Astrocyte of the cerebellum (primary cell): Measurements from ENCODE around the gene KRT3.

Source experiments
- DNase-seq: peaks from one replicate; pipeline ENCODE4 v3.0.0-alpha.2; 2011; ENCODE audit warnings: low read depth
- H3K4me3 ChIP-seq: 2 replicates; pipeline ENCODE4 v1.5.1; 2011; ENCODE audit warnings: mild to moderate bottlenecking, low read depth, low read length, moderate library complexity
- CTCF ChIP-seq: IDR thresholded peaks from 2 replicates; pipeline ENCODE4 v1.5.1; 2012; ENCODE audit warnings: low read length, low read depth, moderate library complexity, mild to moderate bottlenecking; ENCODE audit errors: missing control alignments
- in situ Hi-C: cut with HindIII; loops from 2 replicates; pipeline ENCODE4 v1.10.0; 2017; ENCODE audit warnings: low sequenced_read_pairs

The KRT3 gene

DNA sequence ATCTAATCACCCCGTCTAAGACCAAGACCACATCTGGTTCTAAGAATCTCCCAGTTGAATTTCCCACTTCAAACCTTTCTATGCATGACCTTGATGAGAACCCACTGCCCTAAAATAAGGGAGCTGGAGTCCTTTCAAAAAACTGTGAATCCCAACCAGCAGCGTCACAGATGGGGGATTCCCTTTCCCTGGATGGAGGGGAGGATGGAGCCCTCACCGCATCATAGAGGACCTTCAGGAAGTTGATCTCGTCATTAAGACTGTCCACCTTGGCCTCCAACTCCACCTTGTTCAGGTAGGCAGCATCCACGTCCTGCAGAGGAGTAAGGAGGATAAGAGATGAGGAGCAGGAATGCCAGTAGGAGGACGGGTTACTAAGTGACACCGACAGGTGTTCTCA, 13.2 kb upstream of the KRT3 start:
- no peak overlapping the region for H3K4me3 ChIP-seq
- no peak for TF ChIP-seq CTCF
- no peak for DNase-seq
- in situ Hi-C loops = no loop called here

DNA sequence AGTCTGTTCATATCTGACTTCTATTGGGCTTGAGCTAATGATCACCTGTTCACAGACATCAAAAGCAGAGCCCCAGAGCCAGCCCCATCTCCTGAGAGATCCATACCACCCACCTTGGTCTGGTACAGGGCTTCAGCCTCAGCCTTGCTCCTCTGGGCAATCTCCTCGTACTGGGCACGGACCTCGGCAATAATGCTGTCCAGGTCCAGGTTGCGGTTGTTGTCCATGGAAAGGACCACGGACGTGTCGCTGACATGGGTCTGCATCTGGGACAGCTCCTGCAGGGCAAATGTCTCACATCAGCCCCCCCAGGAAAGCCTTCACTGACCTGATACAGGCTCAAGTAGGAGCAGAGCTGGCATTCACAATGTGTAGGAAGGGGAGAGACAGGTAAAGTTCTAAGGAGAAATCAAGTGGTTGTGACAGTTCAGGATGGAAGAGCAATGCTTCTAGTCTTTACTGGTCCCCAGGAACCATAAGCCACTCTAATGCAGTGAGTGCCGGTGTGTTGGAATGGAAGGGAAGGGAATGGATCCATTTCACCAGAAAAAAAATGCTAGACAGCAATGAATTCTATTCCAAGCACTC, 12.8 kb upstream of the KRT3 start:
- in situ Hi-C loops = no loop called here
- DNase-seq = no peak
- H3K4me3 ChIP-seq = no peak overlapping the region
- TF ChIP-seq CTCF = no peak

- no peak for TF ChIP-seq CTCF
- H3K4me3 ChIP-seq = no peak overlapping the region
- in situ Hi-C loops = no loop called here
- no peak for DNase-seq
Observed at GRCh38 chr12:52807544-52808470, 11.9 kb upstream of the KRT3 start.

DNA sequence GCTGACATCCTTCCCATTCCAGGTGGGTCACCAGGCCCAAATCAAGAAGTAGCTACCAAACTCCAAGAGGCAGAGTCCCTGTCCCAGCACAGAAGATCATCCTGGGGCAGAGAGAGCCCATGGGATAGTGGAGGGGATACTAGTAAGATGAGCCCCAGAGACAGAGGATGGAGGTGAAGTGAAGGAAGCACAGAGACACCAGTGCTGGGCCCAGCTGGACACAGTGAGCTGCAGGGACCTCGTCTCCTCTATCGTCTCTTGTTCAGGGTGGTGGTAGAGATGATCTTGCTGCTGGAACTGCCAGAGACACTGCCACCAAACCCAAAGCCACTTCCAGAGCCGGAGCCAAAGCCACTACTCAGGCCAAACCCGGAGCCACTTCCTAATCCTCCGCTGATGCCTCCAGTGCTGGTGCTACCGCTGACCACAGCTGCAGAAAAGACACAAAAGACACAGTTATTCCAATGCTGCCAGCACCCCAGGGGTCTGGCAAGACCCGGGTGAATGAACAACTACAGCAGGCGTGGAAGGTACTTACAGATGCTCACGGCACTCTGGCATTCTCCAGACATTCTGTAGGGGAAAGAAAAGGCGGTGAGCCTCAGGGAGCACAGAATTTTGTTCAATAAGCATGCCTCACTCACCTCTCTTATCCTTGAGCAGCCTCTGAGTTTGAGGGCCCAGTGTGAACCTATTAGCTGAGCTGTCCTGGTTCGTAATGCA, 11.1 kb upstream of the KRT3 start:
- DNase-seq = no peak
- no peak overlapping the region for H3K4me3 ChIP-seq
- TF ChIP-seq CTCF = no peak
- in situ Hi-C loops = no loop called here

DNA sequence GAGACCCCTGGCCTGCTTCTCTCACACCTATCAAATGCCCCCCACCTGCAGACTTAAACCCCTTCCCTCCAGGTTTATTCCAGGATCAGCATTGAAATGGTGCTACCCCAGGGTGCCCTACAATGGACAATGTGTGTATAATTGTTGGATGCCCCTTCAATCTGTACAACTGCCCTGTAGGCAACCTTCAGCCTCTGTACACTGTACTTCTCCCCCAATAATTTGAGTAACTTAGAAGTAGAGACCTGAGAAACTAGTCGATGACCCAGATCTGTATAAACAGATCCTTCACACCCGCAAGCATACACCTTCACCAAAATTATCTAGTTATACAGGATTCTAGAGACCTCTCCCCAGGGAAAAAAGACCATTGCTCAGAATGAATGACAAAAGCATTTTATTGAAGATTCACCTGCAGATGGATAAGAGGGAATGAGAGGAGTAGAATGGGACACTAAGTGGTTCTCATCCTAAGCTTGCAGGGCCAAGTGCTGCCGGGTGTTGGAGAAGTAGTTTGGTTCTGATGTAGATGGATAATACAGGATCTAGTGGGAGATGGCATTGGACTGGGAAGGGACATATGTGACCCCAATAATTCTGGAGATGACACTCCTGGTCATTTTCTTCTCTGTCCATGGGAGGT, 10.4 kb upstream of the KRT3 start:
- DNase-seq = no peak
- in situ Hi-C loops = no loop called here
- TF ChIP-seq CTCF = no peak

DNA sequence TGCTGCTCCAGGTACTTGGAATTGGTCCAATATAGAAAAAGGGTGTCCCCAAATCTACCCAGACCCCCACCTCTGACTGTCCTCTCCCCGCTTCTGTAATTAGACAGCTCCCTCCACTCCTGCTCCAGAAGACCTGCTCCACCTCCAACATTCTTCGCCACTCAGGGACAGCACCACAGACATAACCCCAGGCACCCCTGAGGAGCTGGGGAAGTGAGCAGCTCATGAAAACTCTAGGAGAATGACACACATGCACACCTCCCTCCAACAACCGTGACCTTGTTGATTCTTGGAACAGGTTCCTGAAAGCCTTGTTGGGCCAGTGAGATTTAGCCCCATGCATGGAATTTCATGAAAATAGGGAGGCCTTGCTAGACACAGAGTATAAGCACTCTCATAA, 9.8 kb upstream of the KRT3 start:
- no peak for TF ChIP-seq CTCF
- DNase-seq = no peak
- H3K4me3 ChIP-seq = no peak overlapping the region
- in situ Hi-C loops = no loop called here

More for the DNA sequence above, 10.4 kb upstream of the KRT3 start:
- no peak overlapping the region for H3K4me3 ChIP-seq
